Stimulated activated CD8-positive, alpha-beta memory T cell treated with anti-CD3 and anti-CD28 coated beads, Interleukin-15, amount 100 ng/mL, for 1 hour (primary cell): Measurements from ENCODE around the gene NKX1-1.
"Not testable (repeated sequence)": the region's sequence is repeated elsewhere in the genome, so short reads cannot be mapped to it uniquely, and the experiment has no call there.

Experiments
- DNase-seq: peaks from one replicate; pipeline ENCODE4 v3.0.0-alpha.2; 2020; ENCODE audit warnings: low read depth

The NKX1-1 gene

DNA sequence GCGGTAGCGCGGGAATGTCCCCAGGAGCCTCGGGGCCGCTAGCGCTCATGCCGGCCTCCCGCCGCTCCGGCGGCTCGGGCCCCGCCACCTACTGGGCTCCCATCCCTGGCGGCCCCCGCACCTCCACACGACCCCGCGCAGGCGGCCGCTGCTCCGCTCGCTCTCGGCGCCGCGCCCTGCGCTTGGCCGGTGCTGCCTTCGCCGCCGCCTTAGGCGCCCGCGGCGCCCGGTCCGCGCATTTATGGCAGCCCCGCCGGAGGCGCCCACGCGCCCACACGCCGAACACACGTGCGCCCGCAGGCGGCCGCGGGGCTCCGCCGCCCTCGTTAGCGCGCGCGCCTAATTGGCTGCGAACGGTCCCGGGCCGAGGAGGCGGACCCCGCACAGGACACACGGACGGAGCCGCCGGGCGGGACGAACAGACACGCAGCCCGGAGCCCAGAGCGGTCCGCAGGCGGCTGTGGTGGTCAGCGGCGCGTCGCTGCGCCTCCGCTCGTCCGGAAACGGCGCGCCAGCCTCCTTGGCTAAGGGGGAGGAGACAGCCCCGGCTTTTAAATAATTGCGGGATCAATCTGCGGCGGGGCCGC is at the start of gene NKX1-1:
TSS of gene NKX1-1 (minus strand) at position 49 of the 587 bp plus-strand sequence. CDS start at position 49, 0 bp downstream.
- no peak for DNase-seq

GRCh38 chr4:1453731-1454130 is 47.5 kb upstream of the NKX1-1 start:
- no peak for DNase-seq

DNA sequence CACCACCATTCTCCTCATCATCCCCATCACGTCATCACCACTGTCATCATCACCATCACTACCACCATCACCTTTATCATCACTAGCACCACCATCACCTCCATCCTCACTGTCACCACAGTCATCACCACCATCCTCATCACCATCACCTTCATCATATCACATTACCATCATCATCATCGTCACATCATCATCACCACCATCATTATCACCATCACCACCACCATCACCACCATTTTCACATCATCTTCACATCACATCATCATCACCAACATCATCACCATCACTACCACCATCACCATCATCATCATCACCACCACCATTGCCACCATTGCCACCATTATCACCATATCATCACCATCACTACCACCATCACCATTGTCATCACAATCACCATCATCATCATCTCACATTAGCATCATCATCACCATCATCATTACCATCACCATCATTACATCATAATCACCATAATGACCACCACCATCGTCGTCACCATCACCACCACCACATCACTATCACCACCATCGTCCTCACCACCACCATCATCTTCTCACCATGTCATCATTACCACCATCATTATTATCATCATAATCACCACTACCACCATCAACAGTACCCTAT is 46.3 kb upstream of the NKX1-1 start:
- no peak for DNase-seq

- DNase-seq, result no peak
Observed at GRCh38 chr4:1451752-1452122, 45.5 kb upstream of the NKX1-1 start.

DNA sequence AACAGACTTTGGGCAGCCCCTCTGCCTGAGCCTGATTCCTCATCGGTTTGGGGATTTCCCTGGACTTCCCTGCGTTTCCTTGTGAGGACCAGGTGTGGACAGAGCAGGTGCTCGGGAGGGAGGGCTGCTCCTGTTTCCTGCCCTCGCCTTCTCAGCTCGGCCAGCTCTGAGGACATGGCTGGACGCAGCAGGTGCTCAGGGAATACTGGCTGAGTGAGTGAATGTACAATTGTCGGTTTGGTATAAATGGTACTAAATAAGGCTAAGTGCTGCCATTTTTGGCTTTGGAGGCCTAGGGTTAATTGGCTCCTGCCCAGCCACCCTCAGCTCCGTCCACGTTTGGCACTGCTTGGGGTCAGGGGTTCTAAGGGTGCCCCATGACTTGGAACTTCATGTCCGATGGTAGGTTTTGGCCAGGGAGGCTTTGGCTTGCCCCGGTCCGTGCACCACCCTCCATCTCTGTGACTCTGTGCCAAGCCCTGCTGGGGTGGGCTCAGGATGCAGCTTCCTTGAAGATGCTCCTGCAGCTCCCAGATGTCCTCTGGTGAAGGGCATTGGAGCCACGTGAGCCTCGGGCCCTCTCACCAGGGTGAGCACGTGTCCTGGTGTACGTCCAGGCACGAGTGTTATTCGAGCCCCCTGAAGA is 45.0 kb upstream of the NKX1-1 start:
- no peak for DNase-seq

DNA sequence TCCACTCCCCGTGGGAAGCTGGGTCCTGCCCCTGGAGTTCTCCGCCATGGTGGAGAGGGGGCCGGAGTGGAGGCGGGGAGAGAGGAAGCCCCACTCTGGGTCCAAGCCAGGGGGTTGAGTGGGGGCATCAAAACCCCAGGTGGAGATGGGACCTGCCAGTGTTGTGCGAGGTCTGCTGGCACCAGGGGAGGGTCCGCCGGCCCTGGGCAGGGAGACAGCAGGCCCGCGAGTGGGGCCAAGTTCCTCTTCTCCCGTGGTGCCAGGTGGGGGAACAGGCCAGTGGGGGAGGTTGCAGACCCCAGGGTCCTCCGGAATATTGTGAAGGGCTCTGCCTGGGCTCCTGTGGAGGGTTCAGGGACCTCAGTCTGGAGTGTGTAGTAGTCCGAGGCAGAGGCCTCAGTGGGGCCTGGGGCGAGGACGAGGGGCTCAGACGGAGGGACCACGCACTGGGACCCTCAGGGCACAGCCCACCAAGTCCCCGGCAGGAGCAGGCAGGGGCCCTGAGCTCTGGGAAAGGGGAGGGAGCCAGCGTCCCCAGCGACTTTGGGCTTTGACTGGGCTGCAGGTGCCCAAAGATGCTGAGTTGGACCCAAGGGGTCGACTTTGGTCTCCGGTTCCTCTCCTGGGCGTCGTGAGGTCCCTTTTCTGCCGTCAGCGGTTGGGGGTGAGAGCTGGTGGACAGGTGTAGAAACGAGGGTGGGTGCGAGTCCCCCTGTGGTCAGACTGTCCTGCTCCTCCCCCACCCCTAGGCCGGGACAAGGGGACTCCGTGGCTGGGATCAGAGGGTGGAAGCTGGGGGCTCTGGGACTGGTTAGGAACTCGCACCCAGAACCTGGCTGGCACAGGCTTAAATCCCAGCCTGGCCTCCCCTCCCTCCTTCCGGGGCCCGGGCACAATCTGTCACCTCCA is 43.8 kb upstream of the NKX1-1 start:
- no peak for DNase-seq

GRCh38 chr4:1449475-1449832 is 43.2 kb upstream of the NKX1-1 start:
- DNase-seq, result no peak

- DNase-seq, result no peak
Observed at GRCh38 chr4:1448589-1449420, 42.6 kb upstream of the NKX1-1 start.

DNA sequence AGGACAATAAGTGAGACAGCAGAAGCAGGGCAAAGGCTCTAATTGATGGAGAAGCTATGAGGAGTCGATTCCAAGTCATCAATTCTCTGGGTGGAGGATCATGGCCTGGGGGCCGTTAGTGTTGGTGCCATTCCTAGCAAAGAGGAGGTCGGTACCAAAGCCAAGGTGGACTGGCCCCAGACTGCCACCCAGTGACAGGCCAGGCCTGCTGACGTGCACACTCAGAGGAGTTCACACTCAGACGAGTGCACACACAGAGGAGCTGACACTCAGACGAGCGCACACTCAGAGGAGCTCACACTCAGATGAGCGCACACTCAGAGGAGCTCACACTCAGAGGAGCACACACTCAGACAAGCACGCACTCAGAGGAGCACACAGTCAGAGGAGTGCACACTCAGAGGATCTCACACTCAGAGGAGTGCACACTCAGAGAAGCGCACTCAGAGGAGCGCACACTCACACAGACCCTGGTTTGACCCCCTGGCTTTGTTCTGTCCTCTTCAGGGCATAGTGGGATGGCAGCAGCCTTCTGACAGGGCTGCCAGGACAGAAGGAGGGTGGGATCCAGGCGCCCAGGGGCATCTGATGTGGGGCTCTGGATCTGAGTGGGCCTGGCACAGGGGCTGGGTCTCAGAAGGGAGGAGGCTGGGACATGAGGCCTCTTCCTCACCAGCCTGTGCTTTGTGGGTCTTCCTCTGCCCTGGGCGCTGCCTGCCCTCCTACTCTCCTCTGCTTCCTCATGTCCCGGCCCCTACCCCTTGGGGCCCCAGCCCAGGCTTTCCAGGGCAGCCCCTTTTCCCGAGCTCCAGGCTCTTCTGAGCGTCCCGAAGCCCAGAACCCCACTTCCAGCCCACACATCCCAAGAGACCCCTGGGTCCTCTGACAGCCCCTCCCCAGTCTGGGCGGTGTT is 41.7 kb upstream of the NKX1-1 start:
- no peak for DNase-seq

- DNase-seq, result no peak
Observed at GRCh38 chr4:1446502-1447386, 40.5 kb upstream of the NKX1-1 start.

DNA sequence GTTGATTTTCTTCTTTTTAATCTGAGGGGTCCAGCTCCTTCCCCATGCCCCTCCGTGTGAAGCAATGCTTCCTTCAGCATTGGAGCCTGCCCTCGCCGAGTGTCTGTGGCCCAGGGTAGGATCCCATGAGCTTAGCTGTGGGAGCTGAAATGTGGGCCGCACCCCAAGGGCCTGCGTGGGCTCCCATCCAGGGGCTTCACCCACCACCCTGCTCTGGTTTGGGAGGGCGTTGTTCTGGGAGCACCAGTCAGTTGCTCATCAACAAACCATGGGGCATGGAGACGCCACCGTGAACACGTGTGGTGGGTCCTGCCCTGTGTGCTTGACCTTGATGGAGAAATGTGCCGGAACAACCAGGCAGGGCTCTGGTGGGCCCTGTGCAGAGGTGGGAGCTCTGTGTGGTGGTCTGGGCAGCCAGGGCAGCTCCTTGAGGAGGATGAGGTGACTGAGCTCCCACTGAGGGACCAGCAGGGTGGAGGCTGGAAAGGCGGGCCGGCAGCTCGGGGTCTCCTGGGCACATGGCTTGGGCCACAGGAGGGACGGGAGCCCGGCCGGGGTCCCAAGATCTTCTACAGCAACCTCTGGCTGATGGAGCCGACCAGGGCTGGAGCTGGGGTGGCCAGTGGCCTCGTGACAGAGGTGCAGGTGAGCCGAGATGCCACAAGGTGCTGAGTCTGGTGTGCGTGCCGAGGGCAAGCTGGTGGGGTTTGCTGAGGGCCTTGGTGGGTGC is 39.6 kb upstream of the NKX1-1 start:
- no peak for DNase-seq

- DNase-seq, result not testable (repeated sequence)
Observed at GRCh38 chr4:1443688-1444172, 37.5 kb upstream of the NKX1-1 start.

- no peak for DNase-seq
Observed at GRCh38 chr4:1427010-1427409, 20.8 kb upstream of the NKX1-1 start.

- no peak for DNase-seq
Observed at GRCh38 chr4:1421657-1422056, 15.4 kb upstream of the NKX1-1 start.

DNA sequence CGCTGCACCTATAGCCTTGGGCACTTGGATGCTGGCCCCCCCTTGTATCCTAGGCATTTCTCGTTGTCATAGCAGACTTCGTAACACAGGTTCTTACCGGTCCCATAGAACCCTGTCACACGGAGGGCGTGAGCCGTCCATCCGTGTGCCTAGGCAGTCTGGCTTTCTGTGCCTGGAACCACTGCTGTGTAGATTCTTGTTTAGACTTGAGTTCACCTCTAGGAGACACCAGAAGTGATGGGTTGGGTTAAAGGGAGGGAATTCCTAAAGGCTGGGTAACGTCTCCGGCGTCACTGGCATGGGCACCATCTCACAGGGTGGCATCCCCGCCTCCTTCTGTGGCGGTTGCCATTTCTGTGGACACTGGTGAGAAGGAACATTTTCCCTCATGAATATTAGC is 13.5 kb upstream of the NKX1-1 start:
- DNase-seq, result no peak

- DNase-seq, result no peak
Observed at GRCh38 chr4:1418494-1419285, 12.4 kb upstream of the NKX1-1 start.

- DNase-seq, result no peak
Observed at GRCh38 chr4:1417522-1418390, 11.5 kb upstream of the NKX1-1 start.
